Testis (tissue), 2 donors: ENCODE results near the gene CHEK2.
"Not testable (repeated sequence)": the region's sequence is repeated elsewhere in the genome, so short reads cannot be mapped to it uniquely, and the experiment has no call there.

Source experiments
- POLR2A ChIP-seq: fragments of 450-650 bp; IDR thresholded peaks from one replicate; pipeline ENCODE4 v1.6.1; 2017; ENCODE audit warnings: antibody characterized with exemption, mild to moderate bottlenecking, moderate library complexity
- TF ChIP-seq, protein P1 (sequence below), 3 experiments: fragments of 450-650 bp in 2 of 3; fragments of 200-600 bp in 1 of 3; sonication (generic) in 1 of 3; IDR thresholded peaks; one replicate each; pipeline ENCODE4 v1.5.1; 2016 to 2019; ENCODE audit warnings: antibody characterized with exemption in 3 of 3, mild to moderate bottlenecking in 2 of 3, moderate library complexity in 1 of 3

- TF ChIP-seq, protein P1, sequence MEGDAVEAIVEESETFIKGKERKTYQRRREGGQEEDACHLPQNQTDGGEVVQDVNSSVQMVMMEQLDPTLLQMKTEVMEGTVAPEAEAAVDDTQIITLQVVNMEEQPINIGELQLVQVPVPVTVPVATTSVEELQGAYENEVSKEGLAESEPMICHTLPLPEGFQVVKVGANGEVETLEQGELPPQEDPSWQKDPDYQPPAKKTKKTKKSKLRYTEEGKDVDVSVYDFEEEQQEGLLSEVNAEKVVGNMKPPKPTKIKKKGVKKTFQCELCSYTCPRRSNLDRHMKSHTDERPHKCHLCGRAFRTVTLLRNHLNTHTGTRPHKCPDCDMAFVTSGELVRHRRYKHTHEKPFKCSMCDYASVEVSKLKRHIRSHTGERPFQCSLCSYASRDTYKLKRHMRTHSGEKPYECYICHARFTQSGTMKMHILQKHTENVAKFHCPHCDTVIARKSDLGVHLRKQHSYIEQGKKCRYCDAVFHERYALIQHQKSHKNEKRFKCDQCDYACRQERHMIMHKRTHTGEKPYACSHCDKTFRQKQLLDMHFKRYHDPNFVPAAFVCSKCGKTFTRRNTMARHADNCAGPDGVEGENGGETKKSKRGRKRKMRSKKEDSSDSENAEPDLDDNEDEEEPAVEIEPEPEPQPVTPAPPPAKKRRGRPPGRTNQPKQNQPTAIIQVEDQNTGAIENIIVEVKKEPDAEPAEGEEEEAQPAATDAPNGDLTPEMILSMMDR (IDR thresholded peaks at IDR 0.05), result not testable (repeated sequence)
- not testable (repeated sequence) for TF ChIP-seq POLR2A
These were observed 58.7 kb downstream of the CHEK2 start for GRCh38 chr22:28682966-28683365.
